ENCODE measurements around the gene UQCC5. TPM values are rescaled to one million over a fixed set of nuclear protein-coding genes. Genes with fewer than 3 reads are reported as not detected.

The UQCC5 gene
- total and polyA plus RNA-seq, 2 donors (not counting 3 experiments of a cell fraction or from before 2014, with no cell fraction given), result 9.9 to 22.6 TPM

DNA sequence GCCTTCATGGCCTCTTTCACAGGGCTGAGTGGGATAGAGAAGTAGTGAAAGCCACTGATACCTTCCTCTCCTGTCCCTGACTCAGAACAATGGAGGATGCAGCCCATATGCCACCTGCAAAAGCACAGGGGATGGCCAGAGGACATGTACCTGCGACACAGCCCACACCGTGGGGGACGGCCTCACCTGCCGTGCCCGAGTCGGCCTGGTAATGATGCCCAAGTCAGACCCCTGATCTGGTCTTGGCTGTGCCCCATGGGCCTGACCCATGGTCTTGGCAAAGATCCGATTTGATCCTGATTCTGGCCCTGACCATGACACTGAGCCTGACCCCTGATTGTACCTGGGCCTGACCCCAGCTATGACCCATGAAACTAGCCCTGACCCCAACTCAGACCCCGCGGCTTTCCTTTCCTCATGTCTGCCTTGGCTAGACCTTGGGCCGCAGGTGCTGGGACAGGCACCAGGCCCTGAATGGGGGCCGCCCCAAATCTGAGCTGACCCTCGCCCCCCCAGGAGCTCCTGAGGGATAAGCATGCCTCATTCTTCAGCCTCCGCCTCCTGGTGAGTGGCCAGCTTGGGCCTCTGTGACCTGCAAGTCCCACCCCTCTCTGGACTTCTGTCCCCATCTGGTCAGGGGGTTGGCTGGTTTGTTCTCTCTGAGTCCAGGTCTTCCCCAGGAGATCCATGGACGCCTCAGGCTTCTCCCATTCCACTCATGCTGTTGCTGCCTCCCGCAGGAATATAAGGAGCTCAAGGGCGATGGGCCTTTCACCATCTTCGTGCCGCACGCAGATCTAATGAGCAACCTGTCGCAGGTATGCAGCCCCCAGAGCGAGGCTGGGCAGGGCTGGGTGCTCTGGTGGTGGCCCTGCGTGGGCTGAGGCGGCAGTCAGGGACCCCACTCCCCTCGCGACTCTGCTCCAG, 18.3 kb upstream of the UQCC5 start:
- ChIA-PET CTCF (interaction anchor here (1.3 kb wide), 1 partner anchor 27 kb away, joined by 3 read pairs; no protein-coding TSS in a partner anchor), POLR2A (no interaction called here)
- peaks cover 23 to 88% of the 10 kb centered on the region in 2 experiments for H3K36me3 ChIP-seq (ENCODE audit: control insufficient read depth in 2 of 2, extremely low read depth in 1 of 2, insufficient read depth in 2 of 2, low read length in 2 of 2)
- H3K79me2 ChIP-seq (ENCODE audit: control insufficient read depth, insufficient read depth, low read length), result no peaks in the 10 kb centered on the region
- no peak overlapping the region for H3K9ac ChIP-seq (replicated peaks; ENCODE audit: extremely low read depth, insufficient read depth, low read length)
- no peak overlapping the region for H2AFZ ChIP-seq (ENCODE audit: low read depth, low read length)
- intact Hi-C loops (cut with micrococcal nuclease) (no loop called here), dilution Hi-C loops (cut with MboI; ENCODE audit: extremely low pct_ligation_motif_present, low sequenced_read_pairs) (no loop called here)
- no peaks in the 10 kb centered on the region for H3K27me3 ChIP-seq (ENCODE audit: control insufficient read depth in 2 of 2, insufficient read depth in 2 of 2, low read length in 2 of 2)
- no TSS peak for BruUV-seq (replicated peaks)
- no peak for FAIRE-seq
- no peaks in the 10 kb centered on the region for H3K9me3 ChIP-seq (replicated peaks; ENCODE audit: control insufficient read depth, insufficient read depth, low read length)
- no peaks in the 10 kb centered on the region for H3K9me1 ChIP-seq (replicated peaks; ENCODE audit: control insufficient read depth, extremely low read depth, insufficient read depth, low read length)
- no peak overlapping the region for H3K4me2 ChIP-seq (ENCODE audit: insufficient read depth, low read length)
- H3K4me1 ChIP-seq (ENCODE audit: control insufficient read depth, extremely low read depth, insufficient read depth, low read length), result no peaks in the 10 kb centered on the region
- no peak for DNase-seq (ENCODE audit: low read depth, low spot score)
- no peak for TF ChIP-seq GATA2 (IDR thresholded peaks at IDR 0.05; ENCODE audit: insufficient read depth, insufficient read length, low read depth, low read length)
- H4K20me1 ChIP-seq (replicated peaks; ENCODE audit: control insufficient read depth, extremely low read depth, insufficient read depth, low read length), result no peaks in the 10 kb centered on the region
- H3K27ac ChIP-seq (ENCODE audit: insufficient read depth, low read depth, low read length), result no peak overlapping the region
- H3K4me3 ChIP-seq (replicated peaks in 1 of 3; ENCODE audit: insufficient read depth in 1 of 3, low read depth in 1 of 3, low read length in 3 of 3), result no peak overlapping the region

DNA sequence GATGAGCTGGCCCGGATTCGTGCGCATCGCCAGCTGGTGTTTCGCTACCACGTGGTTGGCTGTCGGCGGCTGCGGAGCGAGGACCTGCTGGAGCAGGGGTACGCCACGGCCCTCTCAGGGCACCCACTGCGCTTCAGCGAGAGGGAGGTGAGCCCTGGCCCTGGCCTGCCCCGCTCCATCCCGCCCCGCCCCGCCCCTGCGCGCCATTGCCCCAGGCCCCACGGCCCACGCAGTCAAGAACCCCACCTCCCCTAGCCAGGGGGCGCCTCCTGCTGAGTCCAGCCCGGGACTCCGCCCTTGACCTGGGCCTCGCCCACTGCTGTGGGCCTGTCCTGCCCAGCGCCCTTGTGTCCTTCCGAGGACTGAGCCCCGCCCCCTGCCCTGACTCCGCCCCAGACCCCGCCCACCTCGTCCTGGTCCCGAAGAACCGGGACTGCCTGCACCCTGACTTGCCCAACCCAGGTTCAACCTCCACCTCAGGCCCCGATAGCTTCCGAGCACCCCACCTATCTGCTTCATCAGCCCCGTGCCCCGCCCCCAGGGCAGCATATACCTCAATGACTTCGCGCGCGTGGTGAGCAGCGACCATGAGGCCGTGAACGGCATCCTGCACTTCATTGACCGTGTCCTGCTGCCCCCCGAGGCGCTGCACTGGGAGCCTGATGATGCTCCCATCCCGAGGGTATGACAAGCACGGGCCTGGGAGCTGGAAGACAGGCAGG, 17.5 kb upstream of the UQCC5 start:
- Histone ChIP-seq H3K9me1 (replicated peaks; ENCODE audit: control insufficient read depth, extremely low read depth, insufficient read depth, low read length) (no peaks in the 10 kb centered on the region), H3K4me3 (replicated peaks in 1 of 3; ENCODE audit: insufficient read depth in 1 of 3, low read depth in 1 of 3, low read length in 3 of 3) (no peak overlapping the region), H3K27ac (ENCODE audit: insufficient read depth, low read depth, low read length) (no peak overlapping the region), H3K79me2 (ENCODE audit: control insufficient read depth, insufficient read depth, low read length) (no peaks in the 10 kb centered on the region), H4K20me1 (replicated peaks; ENCODE audit: control insufficient read depth, extremely low read depth, insufficient read depth, low read length) (no peaks in the 10 kb centered on the region), H3K9ac (replicated peaks; ENCODE audit: extremely low read depth, insufficient read depth, low read length) (no peak overlapping the region), H3K4me2 (ENCODE audit: insufficient read depth, low read length) (no peak overlapping the region), H3K36me3 (ENCODE audit: control insufficient read depth in 2 of 2, extremely low read depth in 1 of 2, insufficient read depth in 2 of 2, low read length in 2 of 2) (peaks cover 26 to 89% of the 10 kb centered on the region in 2 experiments), H3K4me1 (ENCODE audit: control insufficient read depth, extremely low read depth, insufficient read depth, low read length) (no peaks in the 10 kb centered on the region), H3K27me3 (ENCODE audit: control insufficient read depth in 2 of 2, insufficient read depth in 2 of 2, low read length in 2 of 2) (no peaks in the 10 kb centered on the region), H3K9me3 (replicated peaks; ENCODE audit: control insufficient read depth, insufficient read depth, low read length) (no peaks in the 10 kb centered on the region), H2AFZ (ENCODE audit: low read depth, low read length) (no peak overlapping the region)
- FAIRE-seq, result no peak
- no peak for DNase-seq (ENCODE audit: low read depth, low spot score)
- POLR2A ChIA-PET, result no interaction called here
- CTCF ChIA-PET, result interaction anchor here (1.3 kb wide), 1 partner anchor 28 kb away, joined by 3 read pairs; no protein-coding TSS in a partner anchor
- TF ChIP-seq MYC (IDR thresholded peaks at IDR 0.05; ENCODE audit: low read depth, low read length) (no peak), MAX (IDR thresholded peaks at IDR 0.05; ENCODE audit: insufficient read depth, insufficient read length) (no peak), POLR2A (IDR thresholded peaks at IDR 0.05; ENCODE audit: low read depth, low read length) (no peak), FOS (IDR thresholded peaks at IDR 0.05; ENCODE audit: borderline replicate concordance, insufficient read depth, low read length) (no peak), POLR2AphosphoS5 (IDR thresholded peaks at IDR 0.05; ENCODE audit: insufficient read depth, low read depth, low read length) (no peak), JUN (IDR thresholded peaks at IDR 0.05; ENCODE audit: borderline replicate concordance, insufficient read depth, insufficient read length, low read depth) (no peak)
- TF ChIP-seq, protein P1, sequence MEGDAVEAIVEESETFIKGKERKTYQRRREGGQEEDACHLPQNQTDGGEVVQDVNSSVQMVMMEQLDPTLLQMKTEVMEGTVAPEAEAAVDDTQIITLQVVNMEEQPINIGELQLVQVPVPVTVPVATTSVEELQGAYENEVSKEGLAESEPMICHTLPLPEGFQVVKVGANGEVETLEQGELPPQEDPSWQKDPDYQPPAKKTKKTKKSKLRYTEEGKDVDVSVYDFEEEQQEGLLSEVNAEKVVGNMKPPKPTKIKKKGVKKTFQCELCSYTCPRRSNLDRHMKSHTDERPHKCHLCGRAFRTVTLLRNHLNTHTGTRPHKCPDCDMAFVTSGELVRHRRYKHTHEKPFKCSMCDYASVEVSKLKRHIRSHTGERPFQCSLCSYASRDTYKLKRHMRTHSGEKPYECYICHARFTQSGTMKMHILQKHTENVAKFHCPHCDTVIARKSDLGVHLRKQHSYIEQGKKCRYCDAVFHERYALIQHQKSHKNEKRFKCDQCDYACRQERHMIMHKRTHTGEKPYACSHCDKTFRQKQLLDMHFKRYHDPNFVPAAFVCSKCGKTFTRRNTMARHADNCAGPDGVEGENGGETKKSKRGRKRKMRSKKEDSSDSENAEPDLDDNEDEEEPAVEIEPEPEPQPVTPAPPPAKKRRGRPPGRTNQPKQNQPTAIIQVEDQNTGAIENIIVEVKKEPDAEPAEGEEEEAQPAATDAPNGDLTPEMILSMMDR (IDR thresholded peaks at IDR 0.05; ENCODE audit: extremely low read depth in 1 of 2, insufficient read depth in 1 of 2, low read depth in 1 of 2, low read length in 2 of 2), result no peak
- no TSS peak for BruUV-seq (replicated peaks)
- intact Hi-C loops (cut with micrococcal nuclease) (no loop called here), dilution Hi-C loops (cut with MboI; ENCODE audit: extremely low pct_ligation_motif_present, low sequenced_read_pairs) (no loop called here)
